ENCODE results near the gene DNAH6.

- no peak for TF ChIP-seq ARNT (IDR thresholded peaks at IDR 0.05)
- no peak for TF ChIP-seq FOXA1 (IDR thresholded peaks at IDR 0.05)
- TF ChIP-seq BHLHE40 (IDR thresholded peaks at IDR 0.05; ENCODE audit: borderline replicate concordance) = no peak
- TF ChIP-seq NFRKB (IDR thresholded peaks at IDR 0.05) = no peak
- no peak for TF ChIP-seq SUZ12 (IDR thresholded peaks at IDR 0.05)
- TF ChIP-seq SP1 (IDR thresholded peaks at IDR 0.05) = no peak
- TF ChIP-seq ZNF384 (IDR thresholded peaks at IDR 0.05) = no peak
- no peak for TF ChIP-seq FOXM1 (IDR thresholded peaks at IDR 0.05; ENCODE audit: borderline replicate concordance)
Observed at GRCh38 chr2:84866122-84866521, 349.8 kb downstream of the DNAH6 start.

Measured in HEK293T (cell line).